ENCODE measurements around the gene DHRS2. TPM values are rescaled to one million over a fixed set of nuclear protein-coding genes. Genes with fewer than 3 reads are reported as not detected.

DHRS2 gene
- total and polyA plus RNA-seq, 2 of the 13 experiments (the other 11 are each of a cell fraction or from before 2014, with no cell fraction given), result 1,621 to 3,021 TPM

DNA sequence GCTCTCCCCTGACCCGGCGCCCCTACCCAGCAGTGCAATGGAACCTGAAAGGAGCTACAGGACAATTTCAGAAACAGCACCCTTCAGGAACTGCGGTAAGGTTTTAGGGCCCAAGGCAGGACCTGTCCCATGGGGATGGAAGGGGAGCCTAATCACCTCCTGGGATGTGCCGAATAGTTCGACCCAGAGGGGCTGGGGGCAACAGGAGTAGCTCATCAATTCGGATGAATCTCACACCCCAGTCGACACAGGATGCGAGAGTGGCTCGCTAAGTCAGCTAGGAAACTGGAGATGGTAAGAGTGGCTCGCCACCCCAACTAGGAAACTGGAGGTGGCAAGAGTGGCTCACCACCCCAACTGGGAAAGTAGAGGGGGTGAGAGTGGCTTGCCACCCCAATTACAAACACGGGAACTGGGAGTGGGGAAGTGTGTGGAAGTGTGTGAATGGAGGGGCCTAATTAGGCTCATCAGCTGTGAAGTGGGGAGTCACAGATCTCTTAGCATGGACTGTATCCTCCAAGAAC is 57.1 kb downstream of the DHRS2 start (continued):
- TF ChIP-seq AHDC1 (CRISPR knock-in tag; IDR thresholded peaks at IDR 0.05; ENCODE audit: borderline replicate concordance) (no peak), BCL6 (CRISPR knock-in tag; IDR thresholded peaks at IDR 0.05) (no peak), THAP11 (CRISPR knock-in tag; IDR thresholded peaks at IDR 0.05) (no peak), RBFOX2 (IDR thresholded peaks at IDR 0.05; ENCODE audit: low read depth, low read length) (no peak), ELF1 (CRISPR knock-in tag; IDR thresholded peaks at IDR 0.05) (no peak), NFE2L2 (IDR thresholded peaks at IDR 0.05; ENCODE audit: low read length) (no peak), MBD4 (IDR thresholded peaks at IDR 0.05; ENCODE audit: borderline replicate concordance, low read length) (no peak), CREB3 (CRISPR knock-in tag; IDR thresholded peaks at IDR 0.05) (no peak), ZFP82 (CRISPR knock-in tag; IDR thresholded peaks at IDR 0.05; ENCODE audit: borderline replicate concordance) (no peak), ZZZ3 (CRISPR knock-in tag; IDR thresholded peaks at IDR 0.05; ENCODE audit: borderline replicate concordance) (no peak), ZNF557 (CRISPR knock-in tag; IDR thresholded peaks at IDR 0.05) (no peak), ARHGAP35 (CRISPR knock-in tag; IDR thresholded peaks at IDR 0.05; ENCODE audit: borderline replicate concordance) (0 out of 2 replicates have a peak, but pooled peaks have one; percentile 54), ZNF17 (CRISPR knock-in tag; IDR thresholded peaks at IDR 0.05) (no peak), ZSCAN22 (CRISPR knock-in tag; IDR thresholded peaks at IDR 0.05) (no peak), ZNF629 (CRISPR knock-in tag; conservative IDR thresholded peaks at IDR 0.05) (no peak)
- TF ChIP-seq, protein P1, sequence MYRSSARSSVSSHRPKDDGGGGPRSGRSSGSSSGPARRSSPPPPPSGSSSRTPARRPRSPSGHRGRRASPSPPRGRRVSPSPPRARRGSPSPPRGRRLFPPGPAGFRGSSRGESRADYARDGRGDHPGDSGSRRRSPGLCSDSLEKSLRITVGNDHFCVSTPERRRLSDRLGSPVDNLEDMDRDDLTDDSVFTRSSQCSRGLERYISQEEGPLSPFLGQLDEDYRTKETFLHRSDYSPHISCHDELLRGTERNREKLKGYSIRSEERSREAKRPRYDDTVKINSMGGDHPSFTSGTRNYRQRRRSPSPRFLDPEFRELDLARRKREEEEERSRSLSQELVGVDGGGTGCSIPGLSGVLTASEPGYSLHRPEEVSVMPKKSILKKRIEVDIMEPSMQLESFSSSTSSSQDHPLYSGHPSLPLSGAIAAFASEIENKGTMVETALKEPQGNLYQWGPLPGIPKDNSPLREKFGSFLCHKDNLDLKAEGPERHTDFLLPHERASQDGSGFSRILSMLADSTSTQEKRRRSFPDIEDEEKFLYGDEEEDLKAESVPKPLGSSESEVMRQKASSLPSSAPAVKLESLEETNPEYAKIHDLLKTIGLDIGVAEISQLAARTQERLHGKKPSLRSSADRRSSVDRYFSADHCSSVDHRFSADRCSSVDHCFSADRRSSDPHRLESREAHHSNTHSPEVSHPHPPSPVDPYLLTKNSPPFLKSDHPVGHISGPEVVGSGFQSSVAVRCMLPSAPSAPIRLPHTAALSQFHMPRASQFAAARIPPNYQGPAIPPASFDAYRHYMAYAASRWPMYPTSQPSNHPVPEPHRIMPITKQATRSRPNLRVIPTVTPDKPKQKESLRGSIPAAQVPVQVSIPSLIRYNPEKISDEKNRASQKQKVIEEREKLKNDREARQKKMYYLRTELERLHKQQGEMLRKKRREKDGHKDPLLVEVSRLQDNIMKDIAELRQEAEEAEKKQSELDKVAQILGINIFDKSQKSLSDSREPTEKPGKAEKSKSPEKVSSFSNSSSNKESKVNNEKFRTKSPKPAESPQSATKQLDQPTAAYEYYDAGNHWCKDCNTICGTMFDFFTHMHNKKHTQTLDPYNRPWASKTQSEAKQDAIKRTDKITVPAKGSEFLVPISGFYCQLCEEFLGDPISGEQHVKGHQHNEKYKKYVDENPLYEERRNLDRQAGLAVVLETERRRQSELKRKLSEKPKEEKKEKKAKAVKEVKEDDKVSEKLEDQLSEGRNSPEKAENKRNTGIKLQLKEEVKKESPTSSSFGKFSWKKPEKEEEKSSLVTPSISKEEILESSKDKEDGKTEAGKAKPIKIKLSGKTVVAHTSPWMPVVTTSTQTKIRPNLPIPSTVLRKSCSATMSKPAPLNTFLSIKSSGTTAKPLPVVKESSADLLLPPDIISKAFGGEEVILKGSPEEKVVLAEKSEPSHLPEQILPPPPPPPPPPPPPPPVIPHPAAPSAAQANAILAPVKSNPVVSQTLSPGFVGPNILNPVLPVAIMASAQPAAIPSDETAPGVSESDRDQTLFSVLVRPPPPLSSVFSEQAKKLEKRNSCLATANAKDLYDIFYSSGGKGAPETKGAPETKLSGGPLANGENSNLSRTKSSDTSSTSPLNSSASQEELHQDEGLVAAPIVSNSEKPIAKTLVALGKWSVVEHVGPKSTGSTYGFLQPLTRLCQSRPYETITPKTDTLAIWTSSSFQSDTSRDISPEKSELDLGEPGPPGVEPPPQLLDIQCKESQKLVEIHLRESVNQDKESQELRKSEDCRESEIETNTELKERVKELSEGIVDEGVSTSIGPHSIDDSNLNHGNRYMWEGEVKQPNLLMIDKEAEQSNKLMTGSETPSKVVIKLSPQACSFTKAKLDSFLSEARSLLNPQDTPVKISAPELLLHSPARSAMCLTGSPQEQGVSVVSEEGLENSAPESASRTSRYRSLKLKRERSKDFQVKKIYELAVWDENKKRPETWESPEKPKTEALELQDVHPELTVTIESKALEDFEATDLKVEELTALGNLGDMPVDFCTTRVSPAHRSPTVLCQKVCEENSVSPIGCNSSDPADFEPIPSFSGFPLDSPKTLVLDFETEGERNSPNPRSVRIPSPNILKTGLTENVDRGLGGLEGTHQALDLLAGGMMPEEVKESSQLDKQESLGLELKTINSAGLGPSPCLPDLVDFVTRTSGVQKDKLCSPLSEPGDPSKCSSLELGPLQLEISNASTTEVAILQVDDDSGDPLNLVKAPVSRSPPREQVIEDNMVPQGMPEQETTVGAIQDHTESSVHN (CRISPR knock-in tag; IDR thresholded peaks at IDR 0.05), result no peak

All from HepG2 (cell line).